H9 (cell line): ENCODE data around the gene OPA3. TPM values are rescaled to one million over a fixed set of nuclear protein-coding genes. Genes with fewer than 3 reads are reported as not detected.

Source experiments
- DNase-seq: peaks from one replicate; pipeline ENCODE4 v3.0.0-alpha.2; 2017
- H2AFZ ChIP-seq: one replicate; pipeline ENCODE4 v1.6.1; 2013; ENCODE audit warnings: mild to moderate bottlenecking, low read length, control low read depth, moderate library complexity
- H2AK5ac ChIP-seq: 2 replicates; pipeline ENCODE4 v1.6.1; 2013; ENCODE audit warnings: low read length, control low read depth, mixed read lengths; ENCODE audit not compliant: insufficient read length
- H2BK120ac ChIP-seq: one replicate; pipeline ENCODE4 v1.6.1; 2013; ENCODE audit warnings: low read depth, mild to moderate bottlenecking, low read length, control low read depth, inconsistent platforms; ENCODE audit not compliant: poor library complexity, severe bottlenecking
- H2BK12ac ChIP-seq: 2 replicates; pipeline ENCODE4 v1.6.1; 2013; ENCODE audit warnings: low read length, control low read depth, mixed read lengths, low read depth; ENCODE audit not compliant: insufficient read length
- H2BK15ac ChIP-seq: 2 replicates; pipeline ENCODE4 v1.6.1; 2013; ENCODE audit warnings: low read depth, low read length, control low read depth
- H2BK20ac ChIP-seq: one replicate; pipeline ENCODE4 v1.6.1; 2013; ENCODE audit warnings: low read depth, mild to moderate bottlenecking, low read length, control low read depth, inconsistent platforms; ENCODE audit not compliant: poor library complexity, severe bottlenecking
- H2BK5ac ChIP-seq: 2 replicates; pipeline ENCODE4 v1.6.1; 2013; ENCODE audit warnings: low read length, control low read depth, mixed read lengths; ENCODE audit not compliant: insufficient read length
- H3K14ac ChIP-seq: 2 replicates; pipeline ENCODE4 v1.6.1; 2013; ENCODE audit warnings: low read length, control low read depth; ENCODE audit not compliant: insufficient read depth
- H3K18ac ChIP-seq: 2 replicates; pipeline ENCODE4 v1.6.1; 2013; ENCODE audit warnings: low read depth, mild to moderate bottlenecking, mixed read lengths, low read length, control low read depth; ENCODE audit not compliant: insufficient read length
- H3K23ac ChIP-seq: 2 replicates; pipeline ENCODE4 v1.6.1; 2013; ENCODE audit warnings: low read length, control low read depth, mixed read lengths, low read depth; ENCODE audit not compliant: insufficient read length
- H3K23me2 ChIP-seq: 2 replicates; pipeline ENCODE4 v1.6.1; 2013; ENCODE audit warnings: low read depth, mild to moderate bottlenecking, mixed read lengths, low read length, control low read depth; ENCODE audit not compliant: insufficient read length, poor library complexity, severe bottlenecking
- H3K27ac ChIP-seq: 2 replicates; pipeline ENCODE4 v1.5.1; 2013; ENCODE audit warnings: low read length, control low read depth, mixed read lengths, low read depth; ENCODE audit not compliant: insufficient read length
- H3K27me3 ChIP-seq: 2 replicates; pipeline ENCODE4 v1.6.1; 2013; ENCODE audit warnings: low read length, control low read depth, inconsistent platforms; ENCODE audit not compliant: insufficient read depth
- H3K4ac ChIP-seq: 2 replicates; pipeline ENCODE4 v1.6.1; 2013; ENCODE audit warnings: low read depth, mild to moderate bottlenecking, control low read depth, inconsistent platforms, low read length, moderate library complexity
- H3K4me1 ChIP-seq: 2 replicates; pipeline ENCODE4 v1.6.1; 2013; ENCODE audit warnings: low read length, control low read depth, inconsistent platforms; ENCODE audit not compliant: insufficient read depth
- H3K4me2 ChIP-seq: 2 replicates; pipeline ENCODE4 v1.6.1; 2013; ENCODE audit warnings: low read length, control low read depth, mixed read lengths; ENCODE audit not compliant: insufficient read length, insufficient read depth
- H3K56ac ChIP-seq: 2 replicates; pipeline ENCODE4 v1.6.1; 2013; ENCODE audit warnings: low read depth, mild to moderate bottlenecking, mixed read lengths, low read length, control low read depth; ENCODE audit not compliant: insufficient read length
- H3K79me1 ChIP-seq: 2 replicates; pipeline ENCODE4 v1.6.1; 2013; ENCODE audit warnings: low read depth, mild to moderate bottlenecking, moderate library complexity, low read length, control low read depth, inconsistent platforms; ENCODE audit not compliant: insufficient read depth, poor library complexity, severe bottlenecking
- H3K79me2 ChIP-seq: 2 replicates; pipeline ENCODE4 v1.6.1; 2013; ENCODE audit warnings: low read length, control low read depth, inconsistent platforms; ENCODE audit not compliant: insufficient read depth
- H3K9ac ChIP-seq: 2 replicates; pipeline ENCODE4 v1.6.1; 2013; ENCODE audit warnings: low read length, control low read depth, mixed read lengths; ENCODE audit not compliant: insufficient read length; ENCODE audit errors: extremely low read depth
- H3K9me3 ChIP-seq: one replicate; pipeline ENCODE4 v1.6.1; 2013; ENCODE audit warnings: low read depth, low read length, inconsistent platforms; ENCODE audit not compliant: control insufficient read depth
- H3T11ph ChIP-seq: one replicate; pipeline ENCODE4 v1.6.1; 2013; ENCODE audit warnings: mild to moderate bottlenecking, low read length, control low read depth, inconsistent platforms
- H4K20me1 ChIP-seq: one replicate; pipeline ENCODE4 v1.6.1; 2013; ENCODE audit not compliant: control insufficient read depth, insufficient read length, insufficient read depth
- H4K5ac ChIP-seq: 2 replicates; pipeline ENCODE4 v1.6.1; 2013; ENCODE audit warnings: low read depth, mild to moderate bottlenecking, mixed read lengths, low read length, control low read depth; ENCODE audit not compliant: insufficient read length
- H4K8ac ChIP-seq: replicated peaks from 2 replicates; pipeline ENCODE4 v1.6.1; 2013; ENCODE audit warnings: low read length, control low read depth, mixed read lengths, low read depth; ENCODE audit not compliant: insufficient read length
- H4K91ac ChIP-seq: 2 replicates; pipeline ENCODE4 v1.6.1; 2013; ENCODE audit warnings: low read depth, mild to moderate bottlenecking, moderate library complexity, mixed read lengths, low read length, control low read depth; ENCODE audit not compliant: insufficient read length
- H3K27ac Mint-ChIP-seq, 3 experiments: 2 replicates in 2 of 3; 3 replicates in 1 of 3; pipeline ENCODE4 v1.8.0; 2020 to 2021; ENCODE audit warnings: mixed read lengths in 3 of 3, mild to moderate bottlenecking in 1 of 3, moderate library complexity in 1 of 3
- H3K27me3 Mint-ChIP-seq: 2 replicates; pipeline ENCODE4 v1.8.0; 2021; ENCODE audit warnings: low read depth, mild to moderate bottlenecking, moderate library complexity, mixed read lengths
- H3K36me3 Mint-ChIP-seq, 3 experiments: 2 replicates in 2 of 3; 3 replicates in 1 of 3; pipeline ENCODE4 v1.8.0; 2020 to 2021; ENCODE audit warnings: low read depth in 3 of 3, mixed read lengths in 3 of 3; ENCODE audit not compliant: insufficient read depth in 1 of 3
- H3K4me1 Mint-ChIP-seq, 2 experiments: 2 replicates each; pipeline ENCODE4 v1.8.0; 2020; ENCODE audit warnings: mixed read lengths in 2 of 2
- H3K4me3 Mint-ChIP-seq, 2 experiments: 2 replicates in 1 of 2; 3 replicates in 1 of 2; pipeline ENCODE4 v1.8.0; 2020 to 2021; ENCODE audit warnings: mild to moderate bottlenecking in 2 of 2, mixed read lengths in 2 of 2, moderate library complexity in 1 of 2
- H3K9me3 Mint-ChIP-seq, 2 experiments: 2 replicates in 1 of 2; 3 replicates in 1 of 2; pipeline ENCODE4 v1.8.0; 2020; ENCODE audit warnings: mild to moderate bottlenecking in 2 of 2, mixed read lengths in 2 of 2, moderate library complexity in 1 of 2
- CTCF ChIP-seq: fragments of 200-600 bp; sonication (generic); conservative IDR thresholded peaks from 3 replicates; pipeline ENCODE4 v1.8.0; 2021; ENCODE audit warnings: antibody characterized with exemption, mild to moderate bottlenecking
- WGBS: extraction: QIAGEN DNeasy Blood & Tissue Kit; methylation state at CpG from one replicate; pipeline ENCODE4 v1.1.7; 2013; ENCODE audit warnings: missing lambda C conversion rate, low lambda C conversion rate, mixed read lengths; ENCODE audit not compliant: insufficient read length; ENCODE audit errors: extremely low coverage; 5-methylcytosine and 5-hydroxymethylcytosine counted together
- total RNA-seq: library from RNA; stranded (reverse); gene quantifications from 2 replicates; pipeline ENCODE4 v1.2.1, GENCODE V29; 2021

The OPA3 gene
- total RNA-seq, 1 experiment from 2014 or later = 13.0 TPM

DNA sequence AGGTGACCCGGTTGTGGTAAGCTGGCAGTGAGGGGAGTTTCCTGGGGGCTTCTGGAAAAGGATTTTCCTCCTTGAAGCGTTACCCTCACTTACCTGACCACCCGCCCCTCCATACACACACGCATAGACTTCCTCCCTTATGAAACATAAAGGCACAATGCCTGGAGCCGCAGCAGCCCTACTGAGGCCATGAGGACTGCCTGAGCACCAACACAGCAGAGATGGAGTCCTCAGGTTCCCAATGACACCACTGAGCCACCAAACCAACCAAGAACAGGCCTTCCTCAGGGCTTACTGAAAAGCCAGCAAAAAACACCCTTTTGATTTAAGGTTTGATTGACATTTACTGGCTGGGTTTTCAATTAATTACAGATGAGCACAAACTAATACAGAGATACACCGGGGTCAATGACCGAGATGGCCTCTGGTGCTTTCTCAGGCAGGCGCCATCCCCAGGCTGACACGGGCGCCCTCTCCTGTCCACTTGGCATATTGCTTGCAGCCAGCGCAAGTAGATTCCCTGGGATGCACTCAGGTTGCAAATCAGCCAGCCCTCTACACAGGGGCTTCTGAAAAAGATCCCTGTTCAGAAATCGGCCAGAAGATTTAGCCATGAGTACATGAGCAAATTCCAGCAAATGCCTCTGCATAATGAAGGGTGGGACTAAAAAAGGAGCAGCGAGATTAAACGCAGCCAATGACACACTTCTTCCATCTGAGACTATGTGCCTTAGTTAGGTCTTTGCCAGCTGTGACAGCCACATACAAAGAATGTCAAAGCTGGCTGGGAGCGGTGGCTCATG lies 14.8 kb downstream of the OPA3 start:
- peak overlapping the region; percentile 6 to 93 (median 92); a peak in 2 of 7 replicates for H3K27ac Mint-ChIP-seq
- H3K36me3 Mint-ChIP-seq = no peaks in the 10 kb centered on the region; a peak in 1 of 7 replicates

More for the DNA sequence above, 14.8 kb downstream of the OPA3 start:
- Histone ChIP-seq H3K9ac (no peak overlapping the region), H3K79me2 (no peaks in the 10 kb centered on the region), H4K91ac (no peak overlapping the region), H3K4ac (no peak overlapping the region), H3K4me1 (no peaks in the 10 kb centered on the region; the same call in 1 of the 2 replicates), H3K18ac (no peak overlapping the region), H4K20me1 (peaks cover 2% of the 10 kb centered on the region), H3T11ph (no peak overlapping the region), H3K79me1 (no peaks in the 10 kb centered on the region), H3K23ac (no peak overlapping the region), H3K27me3 (no peaks in the 10 kb centered on the region), H3K9me3 (no peaks in the 10 kb centered on the region), H2BK15ac (no peak overlapping the region), H2BK12ac (no peak overlapping the region), H4K5ac (no peak overlapping the region), H3K4me2 (no peak overlapping the region), H3K23me2 (no peaks in the 10 kb centered on the region), H2BK120ac (no peak overlapping the region), H3K27ac (no peak overlapping the region), H2BK5ac (no peak overlapping the region), H2BK20ac (no peak overlapping the region), H2AK5ac (no peak overlapping the region), H4K8ac (no peak overlapping the region), H2AFZ (no peak overlapping the region), H3K56ac (no peak overlapping the region), H3K14ac (no peak overlapping the region)
- peak overlapping the region in 1 of 2 experiments; percentile 27; a peak in 1 of 5 replicates for H3K4me3 Mint-ChIP-seq
- peak; percentile 83 for DNase-seq
- no CpG with 5 or more reads among the region's 15 CpGs for WGBS
- H3K27me3 Mint-ChIP-seq = no peaks in the 10 kb centered on the region
- peaks cover 5 to 7% of the 10 kb centered on the region in 2 experiments for H3K4me1 Mint-ChIP-seq
- no peaks in the 10 kb centered on the region for H3K9me3 Mint-ChIP-seq
- TF ChIP-seq CTCF = peak; percentile 96
